ENCODE measurements around the gene ZGPAT.

The ZGPAT gene

GRCh38 chr20:63693733-63694583 is 13.9 kb upstream of the ZGPAT start:
- no peak for TF ChIP-seq CTCF (conservative IDR thresholded peaks at IDR 0.05; ENCODE audit: low read depth, low read length)
- no peak overlapping the region for H3K4me3 ChIP-seq (ENCODE audit: low read length)
- DNase-seq (ENCODE audit: low read depth), result no peak

DNA sequence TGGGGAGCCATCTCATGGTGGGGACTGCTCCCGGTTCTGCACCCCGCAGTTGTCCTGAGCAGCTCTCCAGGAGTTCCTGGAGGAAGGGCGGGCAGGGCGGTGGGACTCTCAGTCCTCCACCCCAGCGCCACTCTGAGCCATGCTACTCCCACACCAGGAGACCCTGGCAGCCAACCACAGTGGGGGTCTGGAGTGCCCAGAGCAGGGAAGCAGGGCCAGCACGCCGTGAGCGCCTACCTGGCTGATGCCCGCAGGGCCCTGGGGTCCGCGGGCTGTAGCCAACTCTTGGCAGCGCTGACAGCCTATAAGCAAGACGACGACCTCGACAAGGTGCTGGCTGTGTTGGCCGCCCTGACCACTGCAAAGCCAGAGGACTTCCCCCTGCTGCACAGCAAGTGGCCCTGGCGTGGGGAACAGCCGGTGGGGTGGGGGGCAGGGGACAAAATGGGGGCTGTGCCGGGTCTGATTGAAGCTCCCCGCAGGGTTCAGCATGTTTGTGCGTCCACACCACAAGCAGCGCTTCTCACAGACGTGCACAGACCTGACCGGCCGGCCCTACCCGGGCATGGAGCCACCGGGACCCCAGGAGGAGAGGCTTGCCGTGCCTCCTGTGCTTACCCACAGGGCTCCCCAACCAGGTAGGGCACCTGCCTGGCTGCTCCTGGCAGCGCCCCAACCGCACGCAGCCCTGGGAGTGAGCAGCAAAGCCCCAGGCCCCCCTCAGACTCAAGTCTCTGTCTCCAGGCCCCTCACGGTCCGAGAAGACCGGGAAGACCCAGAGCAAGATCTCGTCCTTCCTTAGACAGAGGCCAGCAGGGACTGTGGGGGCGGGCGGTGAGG is 13.0 kb upstream of the ZGPAT start:
- TF ChIP-seq CTCF (conservative IDR thresholded peaks at IDR 0.05; ENCODE audit: low read depth, low read length), result no peak
- H3K4me3 ChIP-seq (ENCODE audit: low read length), result no peak overlapping the region
- DNase-seq (ENCODE audit: low read depth), result no peak

DNA sequence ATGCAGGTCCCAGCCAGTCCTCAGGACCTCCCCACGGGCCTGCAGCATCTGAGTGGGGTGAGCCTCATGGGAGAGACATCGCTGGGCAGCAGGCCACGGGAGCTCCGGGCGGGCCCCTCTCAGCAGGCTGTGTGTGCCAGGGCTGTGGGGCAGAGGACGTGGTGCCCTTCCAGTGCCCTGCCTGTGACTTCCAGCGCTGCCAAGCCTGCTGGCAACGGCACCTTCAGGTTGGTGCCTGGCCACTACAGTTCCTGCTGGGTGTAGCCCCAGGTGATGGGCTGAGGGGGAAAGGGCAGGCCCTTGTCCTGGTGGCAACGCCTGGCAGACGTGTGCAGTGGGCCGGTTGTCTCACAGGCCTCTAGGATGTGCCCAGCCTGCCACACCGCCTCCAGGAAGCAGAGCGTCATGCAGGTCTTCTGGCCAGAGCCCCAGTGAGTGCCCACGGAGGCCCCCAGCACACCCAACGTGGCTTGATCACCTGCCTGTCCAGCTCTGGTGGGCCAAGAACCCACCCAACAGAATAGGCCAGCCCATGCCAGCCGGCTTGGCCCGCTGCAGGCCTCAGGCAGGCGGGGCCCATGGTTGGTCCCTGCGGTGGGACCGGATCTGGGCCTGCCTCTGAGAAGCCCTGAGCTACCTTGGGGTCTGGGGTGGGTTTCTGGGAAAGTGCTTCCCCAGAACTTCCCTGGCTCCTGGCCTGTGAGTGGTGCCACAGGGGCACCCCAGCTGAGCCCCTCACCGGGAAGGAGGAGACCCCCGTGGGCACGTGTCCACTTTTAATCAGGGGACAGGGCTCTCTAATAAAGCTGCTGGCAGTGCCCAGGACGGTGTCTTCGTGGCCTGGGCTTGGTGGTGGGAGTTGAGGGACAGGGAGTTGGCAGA is 12.2 kb upstream of the ZGPAT start:
- TF ChIP-seq CTCF (conservative IDR thresholded peaks at IDR 0.05; ENCODE audit: low read depth, low read length), result no peak
- DNase-seq (ENCODE audit: low read depth), result no peak
- no peak overlapping the region for H3K4me3 ChIP-seq (ENCODE audit: low read length)

DNA sequence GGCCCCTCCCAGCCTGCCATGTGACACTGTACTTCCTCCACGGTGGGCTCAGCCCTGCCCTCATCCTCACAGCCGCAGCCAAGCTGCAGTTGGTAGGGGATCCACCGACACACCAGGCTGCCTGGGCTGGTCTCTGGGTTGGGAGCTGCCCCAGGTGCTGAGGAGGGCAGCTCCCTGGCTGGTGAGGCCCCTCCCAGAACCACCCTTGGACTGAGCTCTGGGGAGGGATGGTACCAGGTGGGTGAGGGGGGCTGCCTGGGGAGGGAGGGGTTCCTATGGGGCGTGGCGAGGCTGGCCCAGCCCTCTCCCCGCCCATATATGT is 11.6 kb upstream of the ZGPAT start:
- no peak for DNase-seq (ENCODE audit: low read depth)
- H3K4me3 ChIP-seq (ENCODE audit: low read length), result peak overlapping the region; percentile 37
- no peak for TF ChIP-seq CTCF (conservative IDR thresholded peaks at IDR 0.05; ENCODE audit: low read depth, low read length)

DNA sequence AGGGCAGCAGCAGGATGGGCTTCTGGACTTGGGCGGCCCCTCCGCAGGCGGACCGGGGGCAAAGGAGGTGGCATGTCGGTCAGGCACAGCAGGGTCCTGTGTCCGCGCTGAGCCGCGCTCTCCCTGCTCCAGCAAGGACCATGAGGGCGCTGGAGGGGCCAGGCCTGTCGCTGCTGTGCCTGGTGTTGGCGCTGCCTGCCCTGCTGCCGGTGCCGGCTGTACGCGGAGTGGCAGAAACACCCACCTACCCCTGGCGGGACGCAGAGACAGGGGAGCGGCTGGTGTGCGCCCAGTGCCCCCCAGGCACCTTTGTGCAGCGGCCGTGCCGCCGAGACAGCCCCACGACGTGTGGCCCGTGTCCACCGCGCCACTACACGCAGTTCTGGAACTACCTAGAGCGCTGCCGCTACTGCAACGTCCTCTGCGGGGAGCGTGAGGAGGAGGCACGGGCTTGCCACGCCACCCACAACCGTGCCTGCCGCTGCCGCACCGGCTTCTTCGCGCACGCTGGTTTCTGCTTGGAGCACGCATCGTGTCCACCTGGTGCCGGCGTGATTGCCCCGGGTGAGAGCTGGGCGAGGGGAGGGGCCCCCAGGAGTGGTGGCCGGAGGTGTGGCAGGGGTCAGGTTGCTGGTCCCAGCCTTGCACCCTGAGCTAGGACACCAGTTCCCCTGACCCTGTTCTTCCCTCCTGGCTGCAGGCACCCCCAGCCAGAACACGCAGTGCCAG is 11.0 kb upstream of the ZGPAT start, which contains the start of gene TNFRSF6B:
TNFRSF6B (plus strand) TSS at position 25 of the 729 bp plus-strand sequence; CDS start at position 141, 116 bp downstream.
- DNase-seq (ENCODE audit: low read depth), result no peak
- TF ChIP-seq CTCF (conservative IDR thresholded peaks at IDR 0.05; ENCODE audit: low read depth, low read length), result no peak
- peak within 1 kb of the TSS; percentile 37 for H3K4me3 ChIP-seq (ENCODE audit: low read length)

GRCh38 chr20:63697357-63697867 is 10.4 kb upstream of the ZGPAT start:
- no peak for TF ChIP-seq CTCF (conservative IDR thresholded peaks at IDR 0.05; ENCODE audit: low read depth, low read length)
- H3K4me3 ChIP-seq (ENCODE audit: low read length), result peak overlapping the region; percentile 37

More at GRCh38 chr20:63697357-63697867, 10.4 kb upstream of the ZGPAT start:
- DNase-seq (ENCODE audit: low read depth), result no peak
